Stimulated activated CD4-positive, alpha-beta T cell treated with anti-CD3 and anti-CD28 coated beads, Interleukin-2, amount 100 ng/mL, for 24 hours (primary cell): Measurements from ENCODE around the gene ZIC3.
"Not testable (repeated sequence)": the region's sequence is repeated elsewhere in the genome, so short reads cannot be mapped to it uniquely, and the experiment has no call there.

Experiments
- DNase-seq, 2 donors: peaks; one replicate each; pipeline ENCODE4 v3.0.0-alpha.2; 2020

The ZIC3 gene

GRCh38 chrX:137565921-137566745, at the start of gene ZIC3:
Gene ZIC3, plus strand, starts transcription at chrX:137566127. Its CDS starts 565 bp downstream, at chrX:137566692.
- peak in 1 of 2 donors; percentile 35 for DNase-seq

- no peak for DNase-seq
Measured at GRCh38 chrX:137519459-137519858, 46.5 kb upstream of the ZIC3 start.

GRCh38 chrX:137545711-137546651, 19.9 kb upstream of the ZIC3 start:
- DNase-seq = no peak

DNA sequence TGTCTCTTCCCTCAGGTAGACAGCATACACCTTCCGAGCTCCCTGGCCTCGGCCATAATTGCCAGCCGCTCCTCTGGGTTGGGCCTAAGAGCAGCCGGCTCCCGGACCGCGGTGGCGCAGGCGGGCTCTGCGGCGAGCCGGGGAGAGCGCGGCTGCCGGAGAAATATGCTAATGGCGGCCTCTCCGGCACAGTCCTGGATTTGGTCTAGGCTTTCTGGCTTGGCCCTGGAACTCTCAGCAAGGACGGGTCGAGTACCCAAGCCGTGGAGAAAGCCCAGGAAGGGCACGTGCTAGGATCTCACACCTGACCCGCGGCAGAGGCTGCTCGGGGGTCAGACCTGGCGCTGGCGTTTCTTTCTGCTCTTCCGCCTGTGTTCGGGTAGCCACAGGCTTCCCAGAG, 18.6 kb upstream of the ZIC3 start:
- DNase-seq = no peak

GRCh38 chrX:137548261-137548660, 17.7 kb upstream of the ZIC3 start:
- DNase-seq = no peak

DNA sequence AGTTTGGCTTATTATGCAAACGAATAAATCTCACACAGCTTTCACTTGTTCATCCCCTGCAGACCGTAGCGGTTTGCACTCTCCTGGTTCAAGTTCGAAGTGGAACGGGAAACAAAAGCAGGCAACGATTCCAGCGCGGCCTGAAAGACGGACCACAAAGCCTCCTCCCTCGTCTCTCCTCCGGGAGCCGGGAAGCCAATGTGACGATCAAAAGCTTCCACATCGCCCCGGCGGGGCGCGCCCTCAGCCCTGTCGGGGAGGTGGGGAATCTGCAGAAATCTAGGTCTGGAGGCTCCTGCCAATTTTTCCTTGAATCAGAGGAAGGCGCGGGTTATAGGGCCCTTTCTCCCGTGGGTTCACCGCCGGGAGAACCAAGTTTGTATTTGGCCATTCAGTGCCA, 16.9 kb upstream of the ZIC3 start:
- no peak for DNase-seq

- DNase-seq = no peak
Measured at GRCh38 chrX:137549851-137550664, 15.9 kb upstream of the ZIC3 start.

DNA sequence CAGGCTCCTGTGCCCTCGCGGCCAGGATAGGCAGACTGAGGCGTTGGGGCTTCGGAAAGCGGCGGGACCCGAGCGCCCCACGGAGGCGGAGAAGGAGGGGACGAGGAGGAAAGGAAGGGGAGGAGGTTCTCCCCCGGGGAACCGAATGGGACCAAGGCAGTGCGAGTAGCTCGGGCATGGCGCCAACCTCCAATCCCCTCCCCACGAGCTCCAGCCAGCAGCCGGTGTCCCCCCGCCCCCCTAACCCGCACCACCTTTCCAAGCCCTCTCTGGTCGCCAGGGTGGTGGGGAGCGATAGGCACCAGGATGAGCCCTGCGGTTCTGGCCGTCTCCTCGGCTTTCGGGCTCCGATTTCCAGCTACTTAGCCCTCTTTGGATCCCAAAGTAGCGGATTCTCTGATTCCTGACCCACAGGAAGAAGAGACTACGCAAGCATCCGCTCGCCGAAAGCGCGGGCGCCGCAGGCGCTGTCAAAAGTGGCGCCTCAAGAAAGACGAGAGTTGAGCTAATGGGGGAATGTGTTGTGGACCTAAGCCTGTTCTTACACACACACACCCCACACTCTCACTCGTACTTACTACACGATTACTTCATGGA, 15.2 kb upstream of the ZIC3 start:
- no peak for DNase-seq

DNA sequence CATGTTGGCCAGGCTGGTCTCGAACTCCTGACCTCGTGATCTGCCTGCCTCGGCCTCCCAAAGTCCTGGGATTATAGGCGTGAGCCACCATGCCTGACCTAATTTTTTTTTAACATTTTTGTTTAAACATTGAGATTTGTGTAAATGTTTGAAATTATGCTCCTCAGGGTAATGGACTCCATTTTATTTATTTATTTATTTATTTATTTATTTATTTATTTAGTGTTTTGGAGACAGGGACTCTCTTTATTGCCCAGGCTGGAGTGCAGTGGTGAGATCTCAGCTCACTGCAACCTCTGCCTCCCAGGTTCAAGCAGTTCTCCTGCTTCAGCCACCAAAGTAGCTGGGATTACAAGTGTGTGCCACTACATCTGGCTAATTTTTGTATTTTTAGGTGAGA, 13.8 kb upstream of the ZIC3 start:
- DNase-seq = not testable (repeated sequence)

DNA sequence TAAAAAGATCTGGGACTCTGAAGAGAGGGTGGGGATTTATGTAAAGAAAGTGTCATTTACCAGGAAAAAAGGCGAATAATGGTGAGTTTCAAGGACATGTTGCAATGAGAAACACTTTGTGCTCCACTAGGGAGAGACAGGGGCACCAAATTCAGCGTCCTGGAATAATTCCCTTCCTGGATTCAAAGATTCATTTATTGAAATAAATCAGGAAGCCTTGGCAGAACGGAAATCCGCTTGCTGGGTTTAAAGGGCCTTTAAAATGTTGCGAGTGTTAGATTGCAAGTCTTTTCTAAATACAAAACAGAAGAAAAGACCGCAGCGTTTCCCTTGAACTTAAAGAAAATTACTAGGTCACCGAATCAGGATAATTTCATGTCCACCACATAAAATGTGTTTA, 3.8 kb upstream of the ZIC3 start:
- DNase-seq = no peak

- DNase-seq = no peak
Measured at GRCh38 chrX:137563681-137564651, 2.0 kb upstream of the ZIC3 start.

- DNase-seq = no peak
Measured at GRCh38 chrX:137565318-137565904, 516 bp upstream of the ZIC3 start.

DNA sequence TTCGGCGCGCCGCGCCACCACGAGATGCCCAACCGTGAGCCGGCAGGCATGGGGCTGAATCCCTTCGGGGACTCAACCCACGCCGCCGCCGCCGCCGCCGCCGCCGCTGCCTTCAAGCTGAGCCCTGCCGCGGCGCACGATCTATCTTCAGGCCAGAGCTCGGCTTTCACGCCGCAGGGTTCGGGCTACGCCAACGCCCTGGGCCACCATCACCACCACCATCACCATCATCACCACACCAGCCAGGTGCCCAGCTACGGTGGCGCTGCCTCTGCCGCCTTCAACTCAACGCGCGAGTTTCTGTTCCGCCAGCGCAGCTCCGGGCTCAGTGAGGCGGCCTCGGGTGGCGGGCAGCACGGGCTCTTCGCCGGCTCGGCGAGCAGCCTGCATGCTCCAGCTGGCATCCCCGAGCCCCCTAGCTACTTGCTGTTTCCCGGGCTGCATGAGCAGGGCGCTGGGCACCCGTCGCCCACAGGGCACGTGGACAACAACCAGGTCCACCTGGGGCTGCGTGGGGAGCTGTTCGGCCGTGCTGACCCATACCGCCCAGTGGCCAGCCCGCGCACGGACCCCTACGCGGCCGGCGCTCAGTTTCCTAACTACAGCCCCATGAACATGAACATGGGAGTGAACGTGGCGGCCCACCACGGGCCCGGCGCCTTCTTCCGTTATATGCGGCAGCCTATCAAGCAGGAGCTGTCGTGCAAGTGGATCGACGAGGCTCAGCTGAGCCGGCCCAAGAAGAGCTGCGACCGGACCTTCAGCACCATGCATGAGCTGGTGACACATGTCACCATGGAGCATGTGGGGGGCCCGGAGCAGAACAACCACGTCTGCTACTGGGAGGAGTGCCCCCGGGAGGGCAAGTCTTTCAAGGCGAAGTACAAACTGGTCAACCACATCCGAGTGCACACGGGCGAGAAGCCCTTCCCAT, 1.1 kb downstream of the ZIC3 start:
- no peak for DNase-seq

- no peak for DNase-seq
Measured at GRCh38 chrX:137567682-137568232, 1.8 kb downstream of the ZIC3 start.

DNA sequence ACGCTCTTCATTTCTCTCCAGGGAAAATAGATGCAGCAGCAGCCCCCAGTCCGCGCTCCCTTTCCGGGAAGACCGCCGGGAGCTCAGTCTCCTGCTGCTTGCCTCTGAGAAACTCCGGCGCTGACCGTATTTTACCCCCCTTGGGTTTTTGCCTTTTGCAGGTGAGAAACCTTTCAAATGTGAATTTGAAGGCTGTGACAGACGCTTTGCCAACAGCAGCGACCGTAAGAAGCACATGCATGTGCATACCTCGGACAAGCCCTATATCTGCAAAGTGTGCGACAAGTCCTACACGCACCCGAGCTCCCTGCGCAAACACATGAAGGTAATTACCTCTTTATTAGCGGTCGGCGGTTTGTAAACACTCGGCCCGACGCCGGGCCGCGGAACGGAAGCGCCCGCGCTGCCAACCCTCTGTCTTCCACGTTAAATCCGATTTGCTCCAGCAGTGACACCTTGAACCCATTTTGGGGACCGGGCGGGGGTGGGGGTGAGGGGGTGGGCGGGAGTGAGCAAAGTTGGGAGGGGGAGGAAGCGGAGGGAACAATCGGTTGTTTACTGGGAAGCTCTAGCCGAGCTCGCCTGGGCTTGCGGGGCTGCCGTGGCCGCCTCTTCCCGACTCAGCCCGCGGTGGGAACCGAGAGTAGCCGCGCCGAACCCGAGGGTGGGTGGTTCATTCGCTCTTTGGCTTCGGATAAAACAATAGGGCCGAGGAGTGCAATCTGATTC, 3.0 kb downstream of the ZIC3 start:
- no peak for DNase-seq

DNA sequence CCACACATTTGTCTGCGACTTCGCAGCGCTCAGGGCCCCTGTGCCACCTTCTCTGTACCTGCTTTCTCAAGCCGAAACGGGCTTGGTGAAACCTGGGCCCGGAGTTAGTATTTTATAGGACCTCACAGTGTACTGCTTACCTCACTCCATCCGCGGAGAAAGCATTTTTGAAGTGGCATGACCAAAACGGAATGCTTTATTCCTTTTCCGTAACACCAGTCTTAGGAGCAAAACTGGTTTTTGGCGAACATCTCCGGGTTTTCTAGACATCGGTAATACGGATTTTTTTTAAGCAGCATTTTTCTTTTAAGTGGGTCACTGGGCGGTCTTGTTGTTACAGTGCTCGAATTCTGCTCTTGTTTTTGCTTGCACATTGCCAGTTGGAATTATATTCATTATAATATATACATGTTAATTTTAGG, 3.6 kb downstream of the ZIC3 start:
- DNase-seq = no peak

- DNase-seq = no peak
Measured at GRCh38 chrX:137573324-137574101, 7.6 kb downstream of the ZIC3 start.
